Stimulated activated CD4-positive, alpha-beta T cell treated with anti-CD3 and anti-CD28 coated beads, Interleukin-12 subunit alpha, Interleukin-12 subunit beta, amount 100 ng/mL, for 4 hours (primary cell): ENCODE measurements around the gene PPL.

Experiments
- DNase-seq: peaks from one replicate; pipeline ENCODE4 v3.0.0-alpha.2; 2020

The PPL gene

DNA sequence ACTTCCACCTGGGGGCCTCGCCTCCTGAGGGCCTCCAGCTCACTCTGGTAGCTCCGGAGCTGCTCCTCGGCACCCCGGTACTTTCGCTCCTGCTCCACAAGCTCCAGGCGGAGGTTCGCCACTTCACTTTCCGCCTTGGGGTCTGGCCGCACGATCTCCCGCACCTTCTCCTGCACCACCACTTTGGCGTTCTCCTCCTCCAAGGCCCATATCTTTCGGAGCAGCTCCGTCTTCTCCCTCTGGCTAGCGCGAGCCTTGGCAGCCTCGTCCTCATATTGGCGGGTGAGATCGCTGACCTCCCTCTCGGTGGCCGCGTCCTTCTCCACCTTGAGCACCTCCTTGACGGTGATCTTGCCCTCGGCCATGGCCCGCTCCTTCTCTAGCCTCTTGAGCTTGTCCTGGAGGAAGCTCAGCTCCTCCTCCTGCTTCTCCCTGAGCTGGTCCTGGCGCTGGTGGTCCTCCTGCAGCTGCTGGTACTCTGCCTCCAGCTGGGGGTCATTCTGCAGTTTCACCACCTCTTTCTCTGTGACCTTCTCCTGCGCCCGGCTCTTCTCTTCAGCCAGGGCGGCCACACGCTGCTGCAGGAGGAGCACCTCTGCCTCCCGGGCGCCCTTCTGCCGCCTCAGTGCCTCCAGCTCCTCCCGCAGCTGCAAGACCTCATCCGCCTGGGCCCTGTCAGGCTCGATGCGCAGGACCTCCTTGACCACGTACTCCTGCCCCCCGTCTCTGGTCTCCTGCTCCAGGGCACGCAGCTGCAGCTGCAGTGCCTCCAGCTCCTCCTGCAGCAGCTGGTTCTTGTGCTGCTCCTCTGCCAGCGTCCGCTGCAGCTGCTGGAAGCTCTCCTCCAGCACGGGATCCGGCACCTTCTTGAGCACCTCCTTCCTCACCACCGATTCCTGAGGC, 51.7 kb downstream of the PPL start:
- DNase-seq: no peak

DNA sequence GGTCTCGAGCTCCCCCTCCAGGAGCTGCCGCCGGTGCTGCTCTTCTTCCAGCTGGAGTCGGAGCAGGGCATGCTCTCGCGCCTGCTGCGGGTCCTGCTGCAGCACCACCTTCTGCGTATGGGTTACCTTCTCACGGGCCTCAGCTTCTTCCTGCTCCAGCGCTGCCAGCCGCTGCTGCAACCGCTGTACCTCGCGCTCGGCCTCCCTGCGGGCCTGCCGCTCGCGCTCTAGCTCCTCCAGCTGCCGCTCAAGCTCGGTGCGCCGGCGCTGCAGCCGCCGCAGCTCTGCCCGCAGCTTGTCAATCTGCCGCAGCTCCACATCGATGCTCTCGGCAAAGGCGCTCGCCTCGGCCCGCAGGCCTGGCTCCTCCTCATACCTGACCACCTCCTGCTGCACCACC, 52.7 kb downstream of the PPL start:
- DNase-seq: no peak

DNA sequence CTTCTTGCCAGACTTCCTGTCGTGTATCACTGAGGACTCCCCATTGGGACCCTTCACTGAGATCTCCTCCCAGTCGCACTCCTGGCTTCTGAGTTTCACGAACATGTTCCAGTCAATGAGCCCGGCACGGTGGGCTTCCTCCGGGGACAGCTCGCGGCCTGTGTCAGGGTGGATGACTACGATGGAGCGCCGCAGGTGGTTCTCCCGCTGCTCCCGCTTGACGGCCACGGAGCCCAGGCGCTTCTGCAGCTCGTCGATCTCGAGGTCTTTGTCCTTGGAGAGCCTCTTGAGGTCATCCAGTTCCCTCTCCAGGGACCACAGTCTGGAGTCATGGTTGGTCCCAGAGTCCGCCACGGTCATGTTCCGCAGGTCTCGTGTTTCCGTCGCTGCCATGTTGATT, 53.4 kb downstream of the PPL start:
- DNase-seq: no peak

DNA sequence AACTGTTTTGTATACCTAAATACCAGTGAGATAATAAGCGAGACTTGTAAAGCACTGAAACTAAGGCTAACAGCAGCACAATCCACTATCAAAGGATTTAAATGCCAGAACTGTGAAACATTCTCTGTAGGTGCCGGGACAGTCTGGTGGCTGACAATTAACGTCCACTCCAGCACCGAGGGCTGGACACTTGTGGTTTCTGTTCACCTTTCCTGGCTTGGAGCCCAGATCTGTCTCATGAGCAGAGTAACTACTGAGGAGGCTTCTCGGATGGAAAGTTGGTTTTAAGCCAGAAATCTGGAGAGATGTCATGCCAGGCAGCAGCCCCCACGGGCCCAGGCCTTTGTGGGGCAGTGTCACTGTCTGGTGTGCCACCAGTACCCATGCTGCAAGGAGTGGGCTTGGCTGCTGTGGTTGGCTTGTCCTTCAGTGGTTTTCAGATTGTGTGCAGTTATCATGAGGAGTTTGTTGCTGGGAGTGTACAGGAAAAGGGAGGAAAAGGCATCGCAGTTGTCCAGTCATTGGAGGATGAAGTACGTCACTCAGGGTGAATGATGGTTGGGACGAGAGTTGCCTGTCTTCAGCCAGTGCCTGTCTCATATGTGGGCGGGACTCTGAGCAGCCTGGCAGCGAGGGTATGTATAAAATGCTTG, 54.2 kb downstream of the PPL start:
- no peak for DNase-seq

DNA sequence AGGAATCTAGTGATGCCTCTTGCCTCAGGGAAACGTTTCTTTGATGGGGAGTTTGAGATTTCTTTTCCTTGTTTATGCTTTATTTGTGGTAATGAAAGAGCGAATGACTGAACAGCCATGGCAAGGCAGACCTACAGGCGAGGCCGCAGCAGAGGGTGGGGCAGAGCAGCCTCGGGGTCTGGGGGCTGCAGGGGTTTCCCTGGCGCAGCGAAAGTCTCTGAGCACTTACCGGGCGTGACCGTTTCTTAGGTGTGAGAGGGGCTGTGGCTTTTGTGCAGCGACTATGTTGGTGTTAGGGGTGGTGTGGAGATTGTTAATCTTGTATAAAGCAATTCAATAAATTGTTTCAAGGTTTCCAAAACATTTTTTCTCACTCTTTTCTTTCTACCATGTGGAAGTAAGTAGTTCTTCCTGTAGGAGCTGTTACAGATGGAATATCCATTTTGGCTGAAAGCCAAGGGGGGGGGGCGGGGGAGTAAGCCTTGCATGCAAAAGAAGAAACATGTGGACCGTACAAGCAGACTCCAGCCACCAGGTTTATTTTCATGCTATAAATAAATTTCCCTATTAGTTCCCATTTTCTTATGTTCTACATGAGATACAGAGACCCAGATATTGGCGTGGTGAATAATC, 54.8 kb downstream of the PPL start:
- DNase-seq: no peak

DNA sequence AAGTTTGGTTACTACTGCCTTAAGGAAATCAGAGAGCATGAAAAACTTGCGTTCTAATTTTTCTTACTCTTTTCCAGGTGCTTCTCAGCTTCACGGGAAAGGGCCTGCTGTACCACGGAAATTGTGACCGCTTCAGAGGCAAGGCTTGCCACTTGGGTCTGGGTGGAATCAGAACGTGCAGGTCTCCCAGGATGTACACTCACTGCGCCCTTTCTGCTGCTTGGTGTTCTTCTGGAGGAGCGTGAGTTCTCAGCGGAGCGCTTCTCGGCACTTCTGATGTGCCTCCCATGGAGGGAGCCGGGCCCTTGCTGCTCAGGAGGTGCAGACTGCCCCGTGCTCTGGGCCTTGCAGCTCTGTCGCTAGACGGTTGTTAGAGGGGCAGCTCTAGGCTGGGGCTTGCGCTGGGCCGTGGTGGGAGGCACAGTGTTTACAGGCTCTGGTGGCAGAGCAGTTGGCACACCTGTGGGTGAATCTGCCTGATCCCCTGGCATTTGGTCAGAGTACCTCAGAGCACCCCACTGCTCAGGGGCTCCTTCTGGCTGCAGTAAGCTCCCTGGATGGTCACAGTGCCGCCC, 56.9 kb downstream of the PPL start:
- DNase-seq: no peak

DNA sequence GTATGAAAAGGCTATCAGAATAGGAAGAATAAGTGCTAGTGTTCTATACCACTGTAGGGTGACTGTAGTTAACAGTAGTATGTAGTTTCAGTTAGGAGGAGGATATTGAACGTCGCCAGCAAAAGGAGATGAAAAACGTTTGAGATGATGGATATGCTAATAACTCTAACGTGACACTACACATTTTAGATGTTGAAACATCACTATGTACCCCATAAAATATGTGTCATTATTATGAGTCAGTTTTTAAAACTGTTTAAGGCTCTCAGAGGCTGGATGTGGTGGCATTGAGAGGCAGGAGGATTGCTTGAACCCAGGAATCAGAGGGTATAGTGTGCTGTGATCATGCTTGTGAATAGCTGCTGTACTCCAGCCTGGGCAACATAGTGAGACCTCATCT, 57.9 kb downstream of the PPL start:
- DNase-seq: no peak

DNA sequence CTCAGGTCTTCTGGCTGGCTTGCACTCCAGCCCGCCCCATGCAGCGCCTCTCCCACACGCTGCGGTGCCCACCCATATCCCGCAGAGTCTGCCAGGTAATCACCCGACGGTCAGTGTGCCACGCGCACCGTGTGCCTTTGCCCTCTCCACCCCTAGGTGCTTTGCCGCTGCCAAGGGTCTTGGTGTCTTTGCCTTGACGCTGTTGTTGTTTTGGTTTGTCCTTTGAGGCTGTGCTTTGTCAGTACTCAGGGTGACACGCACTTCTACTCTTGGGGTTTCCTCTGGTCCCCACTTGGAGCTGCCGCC, 59.6 kb downstream of the PPL start:
- no peak for DNase-seq

DNA sequence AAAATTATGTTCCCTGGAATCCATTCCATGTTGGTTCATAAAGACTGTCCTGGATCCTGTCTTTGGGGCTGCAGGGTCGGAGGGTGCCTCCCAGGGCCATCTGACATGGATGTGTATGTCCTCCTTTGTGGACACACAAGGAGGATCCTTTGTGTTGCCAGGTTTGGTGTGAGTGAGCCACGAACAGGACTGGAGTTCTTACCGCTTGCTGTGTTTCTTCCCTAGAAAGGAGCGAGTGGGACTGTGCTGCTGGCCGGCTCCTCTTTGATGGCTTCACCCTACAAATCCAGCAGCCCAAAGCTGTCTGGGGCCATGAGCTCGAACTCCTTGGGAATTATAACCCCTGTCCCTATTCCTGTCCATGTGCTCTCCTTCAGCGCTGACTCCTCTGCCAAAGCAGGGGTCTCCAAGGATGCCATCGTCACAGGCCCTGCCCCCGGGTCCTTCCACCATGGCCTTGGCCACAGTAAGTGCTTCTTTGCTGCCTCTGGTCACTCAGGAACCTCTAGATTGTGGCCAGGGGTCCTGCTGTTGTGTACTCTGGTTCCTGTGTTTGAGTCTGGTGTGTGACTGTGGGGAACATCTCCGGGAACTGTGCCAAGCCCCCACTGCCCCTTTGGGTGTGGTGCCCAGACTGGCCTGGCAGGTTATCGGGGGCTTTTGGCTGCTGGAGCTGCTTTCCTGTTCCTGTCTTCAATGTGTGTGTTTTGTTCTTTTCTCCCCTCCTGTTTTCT, 60.1 kb downstream of the PPL start:
- DNase-seq: no peak

DNA sequence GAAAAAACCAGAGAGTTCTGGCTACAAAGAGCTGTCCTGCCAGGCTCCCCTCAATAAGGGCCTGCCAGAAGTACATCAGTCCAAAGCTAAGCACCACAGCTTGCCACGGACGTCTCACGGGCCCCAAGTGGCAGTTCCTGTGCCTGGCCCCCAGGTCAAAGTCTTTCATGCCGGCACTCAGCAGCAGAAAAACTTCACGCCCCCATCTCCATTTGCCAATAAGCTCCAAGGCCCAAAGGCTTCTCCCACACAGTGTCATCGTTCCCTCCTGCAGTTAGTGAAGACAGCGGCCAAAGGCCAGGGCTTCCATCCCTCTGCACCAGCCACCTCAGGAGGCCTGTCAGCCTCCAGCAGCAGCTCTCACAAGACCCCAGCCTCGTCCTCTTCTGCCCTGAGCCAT, 62.3 kb downstream of the PPL start:
- no peak for DNase-seq

DNA sequence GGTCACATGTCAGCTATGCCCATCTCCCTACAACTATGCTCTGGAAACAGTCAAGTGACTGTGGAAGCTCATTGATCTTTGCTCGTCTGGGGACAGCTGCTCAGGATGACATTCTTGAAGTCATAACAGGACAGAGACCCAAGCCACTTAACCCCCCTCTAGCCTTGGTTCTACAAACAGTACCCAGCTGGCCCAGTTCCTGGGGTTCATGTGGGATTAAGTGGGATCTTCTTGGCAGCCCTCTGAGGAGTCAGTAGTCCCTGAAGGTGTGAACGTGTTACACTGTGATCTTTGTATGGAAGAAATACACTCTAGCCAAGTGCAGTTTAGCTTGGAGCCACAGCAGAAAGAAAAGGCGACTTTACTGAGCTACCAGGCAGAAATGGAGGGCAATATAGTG, 63.9 kb downstream of the PPL start:
- no peak for DNase-seq

DNA sequence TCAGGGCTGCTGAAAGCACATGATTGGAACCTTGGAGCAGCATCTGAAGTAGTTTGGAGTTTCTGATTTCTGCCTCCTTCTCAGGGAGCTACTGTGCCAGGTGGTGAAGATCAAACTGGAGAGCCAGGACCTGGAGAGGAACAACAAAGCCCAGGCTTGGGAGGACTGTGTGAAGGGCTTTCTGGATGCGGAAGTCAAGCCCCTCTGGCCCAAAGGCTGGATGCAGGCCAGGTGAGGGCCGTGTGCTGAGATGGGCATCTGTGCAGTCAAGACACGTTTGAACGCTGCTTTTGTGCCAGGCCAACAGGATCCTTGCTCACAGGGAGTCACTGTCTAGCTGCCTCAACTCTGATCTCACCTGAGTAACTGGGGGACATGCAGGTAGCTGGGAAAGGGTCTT, 65.9 kb downstream of the PPL start:
- DNase-seq: no peak

DNA sequence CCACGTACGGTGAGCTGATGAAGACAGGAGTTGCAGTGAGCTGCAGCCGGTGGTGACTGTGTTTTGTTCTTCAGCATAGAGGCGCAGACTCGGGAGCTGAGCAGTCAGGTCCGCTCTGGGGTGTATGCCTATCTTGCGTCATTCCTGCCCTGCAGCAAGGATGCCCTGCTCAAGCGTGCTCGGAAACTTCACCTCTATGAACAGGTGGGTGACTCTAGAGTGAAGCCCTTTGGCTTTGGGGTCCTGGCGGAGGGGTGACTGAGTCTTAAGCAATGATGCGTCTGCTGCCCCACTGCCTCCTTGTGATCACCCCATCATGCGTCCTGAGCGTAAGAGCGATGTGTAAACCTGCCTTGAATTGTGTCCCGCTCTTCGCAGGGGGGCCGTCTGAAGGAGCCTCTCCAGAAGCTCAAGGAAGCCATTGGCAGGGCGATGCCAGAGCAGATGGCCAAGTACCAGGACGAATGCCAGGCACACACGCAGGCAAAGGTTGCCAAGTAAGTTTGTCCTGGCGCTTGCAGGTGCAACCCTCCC, 66.7 kb downstream of the PPL start:
- no peak for DNase-seq

DNA sequence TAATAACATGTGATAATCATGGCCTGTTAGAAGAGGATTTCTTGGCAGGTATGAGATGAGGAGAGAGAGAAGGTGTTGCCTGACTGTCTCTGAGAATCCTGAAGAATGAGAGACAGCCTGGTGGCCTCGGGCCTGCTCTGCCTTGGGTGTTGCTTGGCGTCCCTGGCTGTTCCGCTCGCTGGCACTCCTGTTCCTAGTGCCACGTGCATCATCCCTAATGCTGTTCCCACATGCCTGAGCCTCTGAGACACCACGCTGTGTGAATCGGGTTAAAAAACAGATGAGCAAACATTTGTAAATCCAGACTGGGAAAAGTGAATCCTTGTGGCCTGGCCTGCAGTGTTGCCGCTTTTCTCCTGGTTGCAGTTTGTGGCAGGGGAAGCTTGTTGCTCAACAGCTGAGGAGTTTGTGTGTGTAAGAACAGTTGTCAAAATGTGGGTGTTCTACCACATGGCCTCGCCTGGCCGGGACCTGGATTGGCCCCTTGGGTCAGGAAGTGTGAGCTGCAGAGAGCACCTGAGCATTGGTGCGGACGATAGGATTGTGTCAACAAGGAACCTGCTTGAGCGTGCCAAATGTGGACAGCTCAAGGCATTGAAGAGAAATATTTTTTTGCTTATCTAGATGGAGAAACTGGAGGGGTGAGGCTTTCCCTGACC, 67.7 kb downstream of the PPL start:
- no peak for DNase-seq

DNA sequence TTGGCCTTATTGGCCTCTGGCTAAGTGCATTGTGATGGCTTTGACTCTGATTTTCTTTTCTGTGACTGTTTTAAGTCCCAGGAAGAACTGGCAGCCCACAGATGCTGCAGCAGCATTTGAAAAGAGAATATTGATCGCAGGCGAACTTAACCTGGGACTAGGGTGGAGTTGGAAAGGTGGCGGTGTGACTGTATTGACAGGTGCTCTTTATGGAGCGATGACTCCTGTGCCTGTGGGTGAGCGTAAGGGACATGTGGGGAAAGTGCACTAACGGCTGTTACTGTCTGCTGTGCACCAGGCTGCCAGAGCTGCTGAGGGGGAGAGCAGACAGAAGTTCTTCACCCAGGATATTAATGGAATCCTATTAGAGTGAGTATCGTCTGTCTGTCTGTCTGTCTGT, 68.4 kb downstream of the PPL start:
- no peak for DNase-seq

DNA sequence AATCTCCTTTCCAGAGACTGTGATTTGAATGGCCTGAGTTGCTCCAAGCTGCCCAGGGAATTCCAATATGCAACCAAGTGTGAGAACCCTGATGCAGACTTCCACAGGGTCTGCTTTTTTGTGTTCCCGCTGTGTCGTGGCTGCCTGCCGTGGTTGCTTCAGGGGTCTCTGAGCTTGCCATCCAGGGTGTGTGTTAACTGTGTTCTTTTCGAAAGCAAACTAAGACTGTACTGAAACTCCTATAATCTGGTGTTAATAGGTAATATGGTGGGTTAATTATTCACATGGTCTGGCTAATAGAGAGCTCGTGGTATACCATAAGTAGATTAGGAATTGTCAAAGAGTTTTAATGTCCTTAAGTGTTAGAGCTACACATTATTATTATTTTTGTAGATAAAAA, 68.9 kb downstream of the PPL start:
- DNase-seq: no peak

DNA sequence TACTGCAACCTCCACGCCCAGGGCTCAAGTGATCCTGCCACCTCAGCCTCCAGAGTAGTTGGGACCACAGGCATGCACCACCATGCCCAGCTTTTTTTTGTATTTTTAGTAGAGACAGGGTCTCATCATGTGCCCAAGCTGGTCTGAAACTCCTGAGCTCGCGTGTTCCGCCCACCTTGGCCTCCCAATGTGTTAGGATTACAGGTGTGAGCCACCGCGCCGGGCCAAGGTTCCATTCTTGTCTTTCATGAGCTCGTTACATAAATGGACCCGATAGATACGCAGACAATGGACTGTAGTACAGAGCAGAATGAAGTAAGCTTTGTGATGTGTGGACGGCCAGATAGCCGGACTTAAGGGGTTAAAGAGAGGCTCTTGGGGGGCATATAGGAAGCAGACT, 70.4 kb downstream of the PPL start:
- DNase-seq: no peak

DNA sequence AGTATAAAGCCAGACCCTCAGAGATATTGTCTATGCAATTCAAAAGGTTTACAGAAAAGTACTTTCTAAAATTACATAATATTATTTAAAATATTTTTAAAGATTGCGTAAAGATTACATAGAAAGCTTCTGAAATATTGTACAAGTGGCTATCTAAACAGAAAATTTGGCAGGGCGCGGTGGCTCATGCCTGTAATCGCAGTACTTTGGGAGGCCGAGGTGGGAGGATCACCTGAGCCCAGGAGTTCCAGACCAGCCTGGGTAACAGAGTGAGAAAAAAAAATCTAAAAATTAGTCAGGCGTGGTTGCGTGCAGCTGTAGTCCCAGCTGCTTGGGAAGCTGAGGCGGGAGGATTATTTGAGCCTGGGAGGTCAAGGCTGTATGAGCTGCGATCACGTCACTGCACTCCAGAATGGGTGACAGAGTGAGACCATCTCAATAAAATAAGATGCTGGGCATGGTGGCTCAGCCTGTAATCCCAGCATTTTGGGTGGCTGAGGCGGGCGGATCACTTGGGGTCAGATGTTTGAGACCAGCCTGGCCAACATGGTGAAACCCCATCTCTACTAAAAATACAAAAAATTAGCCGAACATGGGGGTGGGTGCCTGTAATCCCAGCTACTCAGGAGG, 71.6 kb downstream of the PPL start:
- no peak for DNase-seq

DNA sequence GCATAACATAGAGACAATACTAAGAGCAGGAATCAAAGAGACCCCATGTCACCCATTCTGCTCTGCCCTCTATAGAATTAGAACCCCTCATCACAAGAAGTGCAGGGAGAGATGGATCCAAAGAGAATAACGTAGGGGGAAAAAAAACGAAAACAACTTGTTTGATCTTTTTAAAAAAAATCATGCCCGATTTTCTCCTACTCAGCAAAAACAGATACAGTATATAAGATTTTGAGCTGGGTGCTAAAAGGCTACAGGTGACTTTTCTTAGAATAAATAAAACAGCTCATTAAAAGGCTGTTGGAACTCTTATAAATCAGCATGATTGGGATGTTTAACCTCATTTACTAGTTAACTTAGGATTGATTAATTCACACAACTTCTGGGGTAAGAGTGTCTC, 72.2 kb downstream of the PPL start:
- DNase-seq: no peak

DNA sequence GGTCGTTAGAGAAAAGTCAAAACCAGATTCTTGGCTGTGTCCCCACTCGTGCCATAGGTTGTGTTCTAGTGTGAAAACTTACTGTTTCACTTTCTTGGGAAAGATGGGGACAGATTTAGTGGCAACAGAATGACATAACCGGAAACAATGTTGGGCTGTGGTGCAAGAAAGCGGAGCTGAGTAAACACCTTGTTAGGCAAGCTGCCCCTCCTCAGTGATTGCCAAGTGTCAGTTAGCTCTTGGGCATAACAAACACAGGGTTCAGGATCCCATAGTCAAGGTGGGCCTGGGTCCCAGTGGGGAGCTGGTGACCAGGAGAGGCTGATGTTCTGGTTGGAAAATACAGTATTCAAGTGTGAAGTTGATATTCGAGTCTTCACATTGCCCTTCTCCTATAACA, 74.3 kb downstream of the PPL start:
- no peak for DNase-seq

DNA sequence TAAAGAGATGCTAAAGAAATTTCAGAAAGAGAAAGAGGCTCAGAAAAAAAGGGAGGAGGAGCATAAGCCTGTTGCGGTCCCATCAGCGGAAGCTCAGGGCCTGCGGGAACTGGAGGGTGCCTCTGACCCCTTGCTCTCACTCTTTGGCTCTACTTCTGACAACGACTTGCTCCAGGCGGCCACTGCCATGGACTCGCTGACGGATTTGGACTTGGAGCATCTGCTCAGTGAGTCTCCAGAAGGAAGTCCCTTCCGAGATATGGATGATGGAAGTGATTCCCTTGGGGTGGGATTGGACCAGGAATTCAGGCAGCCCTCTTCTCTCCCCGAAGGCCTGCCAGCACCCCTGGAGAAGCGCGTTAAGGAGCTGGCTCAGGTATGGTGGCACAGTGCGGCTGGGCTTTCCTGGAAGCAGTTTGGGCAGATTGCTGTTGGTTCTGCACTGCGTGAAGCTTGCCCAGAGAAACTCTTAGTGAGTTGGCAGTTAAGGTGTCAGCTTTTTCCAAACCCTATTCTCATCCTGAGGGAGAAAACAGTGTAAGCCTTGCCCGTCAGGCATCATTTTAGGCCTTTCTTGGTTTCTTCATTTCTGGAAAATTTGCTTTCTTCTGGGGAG, 76.1 kb downstream of the PPL start:
- DNase-seq: no peak

DNA sequence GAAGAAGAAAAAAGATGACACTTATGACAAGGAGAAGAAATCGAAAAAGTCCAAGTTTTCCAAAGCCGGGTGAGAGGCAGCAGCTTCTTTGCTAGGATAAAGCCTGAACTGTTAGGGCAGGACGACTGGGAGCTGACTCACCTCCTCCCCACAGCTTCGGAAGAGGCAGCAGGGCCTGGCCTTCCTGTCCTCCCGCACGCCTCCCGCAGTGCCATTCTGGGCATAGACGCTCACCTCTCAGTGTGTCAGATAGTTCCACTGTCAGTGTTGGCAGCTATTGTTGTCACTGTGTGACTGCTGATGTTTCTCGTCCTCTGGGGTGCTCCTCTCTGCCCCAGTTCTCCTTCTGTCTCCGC, 77.1 kb downstream of the PPL start:
- DNase-seq: no peak
